GM18907 (cell line): ENCODE measurements around the gene PIGS.

ENCODE experiments used
- ATAC-seq: cut with Tn5 transposase; IDR thresholded peaks from one replicate; pipeline ENCODE4 v1.9.1; 2021; ENCODE audit warnings: mild to moderate bottlenecking, moderate library complexity; ENCODE audit not compliant: unreplicated experiment

PIGS gene

DNA sequence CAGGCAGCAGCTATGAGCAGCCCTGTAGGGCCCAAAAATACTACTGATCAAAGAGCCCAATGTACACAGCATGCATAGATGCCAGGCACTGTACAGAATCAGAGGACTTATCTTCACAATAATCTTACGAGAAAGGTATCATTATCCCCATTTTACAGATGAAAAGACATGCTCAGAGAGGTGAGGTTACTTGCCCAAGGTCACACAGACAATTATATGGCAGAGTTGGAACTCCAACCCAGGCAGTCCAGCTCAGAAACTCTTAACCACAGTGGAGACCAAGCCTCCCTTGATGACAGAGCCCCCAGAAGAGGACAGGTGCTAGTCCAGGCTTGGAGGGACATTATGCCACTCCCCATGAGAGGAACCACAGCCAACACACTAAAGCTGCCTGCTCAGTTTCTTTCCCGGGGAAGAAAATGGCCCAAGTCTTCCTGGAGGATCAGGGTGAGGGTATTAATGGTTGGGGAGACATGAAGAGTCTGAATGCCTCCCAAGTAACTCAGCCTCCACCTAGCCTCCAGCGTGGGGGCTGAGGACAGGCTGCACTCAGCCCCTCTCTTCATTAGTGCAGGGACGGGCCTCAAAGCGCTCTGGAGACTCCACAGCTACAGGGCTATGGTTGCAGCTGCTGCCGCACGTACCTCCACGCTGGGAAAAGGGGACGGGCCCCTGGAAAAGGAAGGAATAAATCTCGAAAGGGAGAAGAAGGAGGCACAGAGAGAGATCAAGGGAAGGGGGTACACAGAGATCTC, 19.7 kb downstream of the PIGS start:
- no peak for ATAC-seq

DNA sequence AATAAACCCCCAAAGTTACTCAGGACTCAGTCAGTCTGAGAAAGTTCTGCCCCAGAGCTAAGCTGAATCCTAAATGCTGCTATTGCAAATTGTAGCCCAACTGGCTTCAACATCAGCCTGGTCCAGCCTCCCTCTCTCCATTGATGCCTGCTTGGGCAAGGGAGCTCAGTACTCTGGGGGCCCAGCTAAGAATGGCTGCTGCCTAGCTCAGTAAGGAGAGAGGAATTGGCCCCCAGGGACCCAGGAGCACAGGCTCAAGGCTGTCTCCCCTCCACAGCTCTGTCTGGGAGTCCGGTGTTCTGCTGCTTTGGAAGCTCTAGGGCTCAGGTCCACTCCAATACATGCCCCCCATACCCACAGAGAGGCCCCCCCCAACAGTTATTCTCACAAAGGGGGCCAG, 20.5 kb downstream of the PIGS start:
- ATAC-seq: no peak

DNA sequence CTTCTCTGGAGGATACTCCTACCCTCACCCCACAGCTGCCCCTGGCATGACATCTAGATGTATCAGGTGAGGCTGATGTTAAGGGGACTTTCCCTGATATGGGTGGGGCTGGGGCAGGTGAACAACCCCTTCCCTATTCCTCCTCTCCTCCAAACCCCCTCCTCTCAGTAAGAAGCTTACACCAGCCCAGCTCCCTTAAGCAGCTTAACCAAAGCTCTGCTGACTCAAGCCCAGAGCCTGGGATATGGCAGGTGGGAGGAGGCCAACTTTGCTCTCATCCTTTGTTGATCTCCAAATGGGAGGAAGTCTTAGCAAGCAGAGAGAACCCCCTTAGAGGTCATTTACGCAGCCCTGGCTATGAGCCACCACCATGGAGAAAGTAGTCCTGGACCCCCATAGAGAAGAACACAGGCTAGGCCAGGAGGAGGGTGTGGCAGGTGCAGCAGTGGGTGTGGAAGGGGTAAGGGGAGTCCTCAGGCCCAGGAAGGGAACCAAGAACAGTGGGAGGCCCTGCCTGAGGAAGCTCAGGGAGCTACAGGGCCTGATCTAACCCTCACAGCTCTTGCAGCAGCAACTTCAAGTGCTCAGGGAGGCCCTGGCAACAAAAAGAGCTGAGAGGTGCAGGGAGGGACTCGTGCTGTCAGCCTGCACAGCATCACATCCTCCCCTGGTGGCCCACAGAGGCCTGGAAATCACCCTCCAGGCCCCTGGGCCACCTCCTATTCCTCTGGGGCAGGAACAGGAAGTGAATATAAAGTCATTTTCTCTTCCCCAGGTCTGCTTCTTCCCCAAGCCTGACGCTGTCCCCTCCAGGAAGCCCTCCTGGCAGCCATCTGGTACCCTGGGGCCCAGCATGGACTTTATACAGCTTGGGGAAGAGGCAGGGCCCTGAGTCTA, 21.8 kb downstream of the PIGS start:
- no peak for ATAC-seq

DNA sequence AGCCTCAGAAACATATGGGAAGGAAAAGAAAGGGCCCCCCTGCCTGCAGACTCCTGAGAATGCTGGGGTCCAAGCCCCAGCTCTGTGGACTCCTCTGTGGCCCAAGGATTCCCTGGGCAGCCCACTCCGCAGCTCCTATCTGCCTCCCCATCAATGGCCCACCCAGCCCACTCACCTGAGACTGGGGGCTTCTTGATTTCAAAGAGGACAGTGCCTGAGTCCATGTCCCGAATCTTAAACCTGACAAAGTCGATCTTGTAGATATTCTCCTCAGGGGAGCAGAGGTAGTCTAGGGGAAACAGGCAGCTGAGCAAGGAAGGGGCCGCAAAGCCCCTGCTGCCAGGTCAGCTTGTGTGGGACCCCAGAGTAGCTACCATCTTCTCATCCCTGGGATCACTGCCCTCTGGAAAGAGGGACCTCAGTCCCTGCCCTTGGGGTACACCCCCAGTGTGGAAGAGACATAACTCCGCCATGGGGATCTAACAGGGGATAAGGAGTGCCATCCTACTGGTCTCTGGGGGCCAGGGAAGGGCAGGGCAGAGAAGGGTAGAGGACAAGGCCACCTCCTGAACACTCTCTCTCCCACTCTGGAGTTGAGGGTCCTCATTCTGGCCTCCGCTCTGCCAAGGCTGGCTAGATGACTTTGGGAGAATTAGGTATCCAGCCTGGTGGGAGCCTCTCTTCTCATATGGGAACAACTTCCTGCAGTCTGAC, 22.8 kb downstream of the PIGS start:
- ATAC-seq: no peak

DNA sequence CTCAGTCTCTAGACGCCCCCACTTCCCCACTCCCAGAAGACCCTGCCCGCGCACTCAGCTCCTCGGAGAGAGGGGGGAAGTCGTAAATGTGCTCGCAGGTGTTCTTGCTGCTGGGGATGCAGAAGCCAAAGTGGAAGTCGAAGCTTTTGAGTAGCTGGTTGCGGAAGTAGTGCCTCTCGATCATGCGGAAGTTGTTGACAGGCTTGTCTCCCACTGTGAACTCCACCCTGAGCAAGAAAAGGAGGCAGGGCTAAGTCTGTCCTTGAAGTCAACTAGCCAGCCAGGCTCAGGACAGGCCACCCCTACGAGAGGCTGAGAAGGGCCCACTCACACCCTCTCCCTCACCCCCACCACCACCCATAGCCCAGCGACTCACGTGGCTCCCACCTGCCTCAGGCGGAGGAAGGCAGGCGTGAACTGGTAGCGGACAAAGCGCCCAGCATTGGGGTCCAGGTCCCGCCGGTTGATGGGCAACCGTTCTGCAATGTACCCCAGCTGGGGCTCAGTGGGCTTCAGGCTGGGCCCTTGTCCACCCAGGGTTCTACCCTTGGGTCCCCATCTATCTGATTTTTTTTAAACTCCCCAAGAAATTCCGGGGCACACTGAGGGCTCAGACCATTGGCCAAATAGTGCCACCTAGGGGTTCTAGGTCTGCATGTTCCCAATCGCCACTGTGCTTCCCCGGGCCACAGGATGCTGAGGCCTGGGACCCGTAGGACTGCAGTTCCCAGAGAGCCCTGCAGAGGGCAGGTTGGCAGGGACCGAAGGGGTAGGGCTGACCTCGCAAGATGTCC, 23.5 kb downstream of the PIGS start:
- peak; percentile 43 for ATAC-seq

DNA sequence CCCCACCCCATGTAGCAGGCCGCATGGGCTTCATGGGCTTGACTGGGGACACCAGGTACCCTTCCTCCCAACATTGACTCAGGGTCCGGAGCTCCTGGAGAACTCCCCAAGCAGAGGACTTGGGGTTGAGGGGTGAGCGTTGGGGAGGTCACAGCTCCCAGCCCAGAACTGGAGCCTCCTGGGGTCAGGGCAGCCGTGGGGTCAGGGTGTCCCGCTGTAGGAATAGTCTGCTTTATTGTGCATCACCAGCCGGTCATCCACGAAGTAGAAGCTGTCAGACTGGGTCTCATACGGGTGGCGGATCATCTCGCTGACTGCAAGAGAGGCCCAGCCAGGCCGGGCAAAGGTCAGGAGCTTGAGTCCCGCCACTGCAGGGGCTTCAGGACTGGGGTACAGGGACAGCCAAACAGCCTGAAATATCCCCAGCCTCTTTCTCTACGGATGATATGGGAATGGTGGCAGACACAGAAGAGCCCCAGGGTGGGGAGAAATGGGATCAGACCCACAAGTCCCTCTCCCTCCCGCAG, 24.2 kb downstream of the PIGS start:
- no peak for ATAC-seq

DNA sequence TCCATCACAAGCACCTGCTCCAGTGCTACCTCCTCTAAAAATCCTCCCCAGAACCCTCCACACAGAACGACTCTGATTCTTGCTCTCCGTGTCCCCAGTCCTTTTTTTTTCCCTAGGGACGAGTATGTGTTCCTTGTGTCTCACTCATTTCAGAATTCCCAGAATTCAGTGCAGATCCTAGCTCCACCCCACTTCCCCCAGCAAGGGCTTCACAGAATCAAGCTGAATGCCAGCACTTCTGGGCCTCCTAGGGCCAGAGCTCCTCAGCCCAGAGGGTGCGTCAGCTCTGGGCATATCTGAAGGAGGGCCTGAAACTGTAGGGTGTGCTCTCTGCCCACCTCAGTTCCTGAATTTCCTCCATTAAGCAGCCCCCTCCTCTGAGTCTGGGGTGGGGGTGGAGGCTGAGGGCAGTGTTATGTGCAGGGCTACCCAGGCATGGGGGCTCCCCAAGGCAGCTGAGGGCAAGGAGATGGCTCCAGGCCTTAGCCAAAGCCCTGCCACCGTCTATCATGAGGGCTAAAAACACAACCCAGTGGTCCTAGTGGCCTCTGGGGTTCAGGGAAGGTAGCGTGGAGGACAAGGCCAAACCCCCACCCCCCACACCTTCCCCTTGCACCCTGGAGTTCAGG, 25.4 kb downstream of the PIGS start:
- no peak for ATAC-seq

DNA sequence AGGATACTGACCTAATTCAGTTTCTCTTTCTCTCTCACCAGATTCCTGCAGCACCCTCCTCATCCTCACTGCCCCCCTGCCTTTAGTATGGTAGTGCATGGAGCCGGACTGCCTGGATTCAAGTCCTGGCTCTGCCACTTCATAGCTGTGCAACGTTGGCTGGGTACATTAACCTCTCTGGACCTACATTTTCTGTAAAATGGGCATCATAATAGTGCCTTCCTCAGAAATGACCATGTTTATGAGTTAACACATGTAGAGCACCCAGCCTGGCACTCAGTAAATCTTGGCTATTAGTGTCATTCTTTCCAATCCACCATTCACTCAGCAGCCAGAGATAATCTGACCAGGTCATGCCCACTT, 26.2 kb downstream of the PIGS start:
- no peak for ATAC-seq

DNA sequence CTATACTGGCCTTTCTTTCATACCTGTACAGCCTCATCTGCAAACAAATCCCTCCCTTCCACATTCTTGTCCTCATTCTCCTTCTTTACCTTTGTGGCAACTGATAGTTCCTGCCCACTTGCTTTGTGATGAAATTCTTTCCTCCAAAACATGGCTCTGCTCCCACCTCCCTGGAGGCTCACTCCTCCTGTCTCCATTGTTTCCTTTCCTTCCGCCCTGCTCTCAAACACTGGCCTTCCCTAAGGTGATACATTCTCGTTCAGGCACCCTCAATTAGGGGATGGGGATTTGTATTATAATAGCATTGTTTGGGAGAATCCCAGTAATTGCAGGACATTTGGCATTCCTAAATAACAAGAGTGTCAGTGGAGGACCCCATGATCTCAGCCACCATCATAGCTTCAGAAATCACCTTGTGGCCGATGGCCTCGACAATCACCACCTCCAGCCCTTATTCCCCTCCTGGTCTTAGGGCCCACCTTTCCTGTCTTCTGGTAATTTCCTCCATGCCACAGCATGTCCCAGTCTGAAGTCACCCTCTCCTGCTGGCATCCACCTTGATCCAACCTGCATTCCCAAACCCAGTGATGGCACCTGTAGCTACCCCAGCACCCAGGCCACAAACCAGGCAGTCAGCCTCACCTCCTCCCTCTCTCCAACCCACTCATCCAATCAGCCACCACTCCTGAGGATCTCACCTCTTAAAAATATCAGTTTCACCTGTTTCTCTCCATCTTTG, 26.8 kb downstream of the PIGS start:
- no peak for ATAC-seq

DNA sequence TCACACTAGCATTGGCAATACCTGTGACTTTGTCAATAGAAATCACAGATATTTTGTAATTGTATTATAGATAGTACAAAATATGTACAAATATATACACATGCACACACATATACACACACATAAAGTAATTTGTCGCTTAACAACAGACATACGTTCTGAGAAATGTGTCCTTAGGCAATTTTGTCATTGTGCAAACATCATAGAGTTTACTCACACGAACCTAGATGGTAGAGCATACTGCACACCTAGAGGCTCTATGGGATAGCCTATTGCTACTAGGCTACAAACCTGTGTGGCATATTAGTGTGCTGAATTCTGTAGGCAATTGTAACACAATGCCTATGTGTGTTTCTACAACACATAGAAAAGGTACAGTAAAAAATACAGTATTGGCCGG, 29.9 kb downstream of the PIGS start:
- ATAC-seq: no peak

DNA sequence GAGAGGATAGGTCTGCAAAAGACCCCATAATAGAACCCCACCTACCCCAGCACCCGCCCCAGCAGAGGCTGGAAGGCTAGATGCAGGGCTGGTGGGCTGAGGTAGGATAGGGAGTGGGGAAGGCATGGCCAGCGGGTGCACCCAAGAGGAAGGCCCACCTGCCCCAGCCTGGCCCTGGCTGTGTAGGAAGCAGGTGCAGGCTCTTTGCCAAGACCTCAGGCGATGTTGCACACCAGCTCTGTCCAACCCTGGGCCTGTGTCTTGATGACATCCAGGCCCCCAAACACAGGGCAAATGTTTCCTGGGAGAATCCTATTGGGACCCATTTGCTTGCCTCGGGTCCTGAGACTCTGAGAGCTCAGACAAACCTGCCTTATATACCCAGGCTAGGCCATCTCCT, 31.1 kb downstream of the PIGS start:
- no peak for ATAC-seq

DNA sequence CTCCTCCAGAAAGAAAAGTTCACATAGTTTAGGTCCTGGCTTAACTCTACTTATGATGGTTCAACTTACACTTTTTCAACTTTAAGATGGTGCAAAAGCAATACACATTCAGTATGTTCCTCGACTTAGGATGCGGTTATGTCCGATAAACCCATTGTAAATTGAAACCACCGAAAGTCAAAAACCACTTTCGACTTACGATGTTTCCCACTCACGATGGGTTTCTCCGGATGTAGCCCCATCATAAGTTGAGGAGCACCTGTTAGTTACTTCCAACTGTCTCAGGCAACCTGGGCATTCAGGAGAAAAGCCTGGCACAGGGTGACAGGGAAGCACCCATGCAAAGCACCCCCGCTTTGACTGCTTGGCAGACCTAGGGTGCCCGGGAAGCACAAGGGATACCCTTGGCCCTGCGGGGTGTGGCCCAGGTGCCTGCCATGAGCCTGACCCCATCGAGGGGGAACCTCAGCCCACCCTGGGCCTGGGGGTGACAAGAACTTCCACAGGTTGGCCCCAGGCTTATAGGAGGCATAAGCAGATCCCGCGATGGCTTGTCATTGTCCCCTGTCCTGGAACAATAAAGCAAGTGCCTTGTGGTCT, 32.9 kb downstream of the PIGS start:
- ATAC-seq: no peak

DNA sequence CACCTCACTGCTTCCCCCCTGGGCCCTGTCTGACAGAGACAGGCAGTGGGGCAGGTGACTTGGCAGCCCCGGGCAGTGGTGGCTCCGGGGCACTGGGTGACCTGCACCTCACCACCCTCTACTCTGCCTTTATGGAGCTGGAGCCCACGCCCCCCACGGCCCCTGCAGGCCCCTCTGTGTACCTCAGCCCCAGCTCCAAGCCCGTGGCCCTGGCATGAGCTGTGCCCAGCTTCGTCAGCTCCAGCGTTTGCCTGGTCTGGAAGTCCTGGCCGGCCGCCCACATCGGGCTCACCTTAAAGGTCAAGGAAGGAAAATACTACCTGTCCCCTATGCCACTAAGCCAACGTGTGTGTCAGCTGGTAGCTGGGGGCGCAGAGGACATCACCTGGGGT, 34.1 kb downstream of the PIGS start:
- no peak for ATAC-seq

DNA sequence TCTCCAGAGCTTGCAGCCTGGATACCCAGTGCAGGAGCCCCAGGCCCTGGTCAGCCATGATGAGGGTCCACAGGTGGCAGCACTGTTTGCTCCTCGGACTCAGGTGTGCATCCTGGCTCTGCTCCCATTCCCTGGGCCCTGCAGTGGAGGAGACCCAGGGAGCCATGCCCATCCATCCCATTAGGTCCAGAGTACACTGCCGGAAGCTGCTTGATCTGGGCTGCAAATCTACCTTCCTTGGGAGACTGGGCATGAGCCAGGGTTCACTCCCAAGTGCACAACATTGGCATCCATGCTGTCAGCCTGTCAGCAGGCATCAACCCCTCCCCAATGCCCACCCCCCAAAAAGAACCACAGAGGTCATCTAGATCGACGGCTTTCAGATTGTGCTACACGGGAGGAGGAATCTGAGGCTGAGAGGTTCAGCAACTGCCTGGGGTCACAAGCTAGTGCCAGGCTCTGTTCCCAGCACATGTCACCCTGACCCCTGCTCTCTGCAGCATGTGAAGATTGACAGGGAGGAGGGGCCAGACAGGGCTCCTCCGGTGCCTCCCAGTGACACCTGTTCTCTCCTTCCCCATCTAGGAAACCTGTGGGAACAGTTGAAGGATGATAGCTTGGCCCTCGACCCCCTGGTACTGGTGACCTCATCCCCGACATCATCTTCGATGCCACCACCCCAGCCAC, 34.6 kb downstream of the PIGS start:
- no peak for ATAC-seq

DNA sequence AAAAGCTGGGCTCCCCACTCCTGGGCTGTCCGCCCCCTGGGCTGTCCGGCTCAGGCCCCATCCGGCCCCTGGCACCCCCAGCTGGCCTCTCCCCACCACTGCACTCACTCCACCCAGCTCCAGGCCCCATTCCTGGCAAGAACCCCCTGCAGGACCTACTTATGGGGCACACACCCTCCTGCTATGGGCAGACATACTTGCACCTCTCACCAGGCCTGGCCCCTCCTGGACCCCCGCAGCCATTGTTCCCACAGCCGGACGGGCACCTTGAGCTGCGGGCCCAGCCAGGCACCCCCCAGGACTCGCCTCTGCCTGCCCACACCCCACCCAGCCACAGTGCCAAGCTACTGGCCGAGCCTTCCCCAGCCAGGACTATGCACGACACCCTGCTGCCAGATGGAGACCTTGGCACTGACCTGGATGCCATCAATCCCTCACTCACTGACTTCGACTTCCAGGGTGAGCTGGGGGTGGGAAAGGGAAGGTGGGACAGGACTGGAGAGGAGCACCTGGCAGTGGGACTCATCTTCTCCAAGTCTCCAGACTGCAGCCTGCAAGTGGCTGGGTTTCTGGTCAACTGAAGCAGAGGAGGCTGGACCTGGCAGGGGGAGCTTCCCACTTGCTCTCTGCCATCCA, 36.5 kb downstream of the PIGS start:
- no peak for ATAC-seq

DNA sequence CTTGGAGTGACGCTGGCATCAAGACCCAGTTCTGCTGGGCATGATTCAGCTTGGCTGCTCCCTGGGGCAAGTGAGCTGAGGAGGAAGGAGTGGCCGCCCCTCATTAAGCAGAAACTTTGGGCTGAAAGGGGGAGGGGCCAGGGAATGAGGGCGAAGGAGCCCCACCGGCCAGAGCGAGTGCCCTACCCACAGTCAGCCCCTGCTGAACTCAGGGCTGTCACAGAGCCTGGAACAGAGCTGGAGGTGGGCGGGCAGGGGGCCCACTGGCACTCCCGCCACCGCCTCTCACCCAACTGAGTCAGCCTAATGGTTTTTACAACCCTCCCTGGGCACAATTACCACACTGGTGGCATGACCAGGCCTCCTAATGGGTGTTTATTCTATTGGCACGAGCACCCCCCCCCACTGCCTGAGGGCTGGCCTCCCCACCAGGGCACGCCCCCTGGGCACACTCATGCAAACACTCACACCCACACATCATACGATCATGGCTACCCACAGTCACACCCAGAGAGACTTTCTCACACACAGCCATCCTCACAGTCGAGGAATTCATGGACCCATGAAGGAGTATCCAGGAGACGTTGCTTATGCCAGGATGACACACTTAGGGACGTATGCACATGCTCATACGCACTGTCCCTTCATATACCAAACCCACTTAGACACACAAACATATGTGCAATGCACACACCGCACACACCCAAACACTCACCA, 38.1 kb downstream of the PIGS start:
- no peak for ATAC-seq
